ENCODE data around the gene PI16. TPM values are rescaled to one million over a fixed set of nuclear protein-coding genes. Genes with fewer than 3 reads are reported as not detected.

Gene PI16
- 0.07 TPM in 1 of 2 replicates, not detected in the other for total RNA-seq (2014; rRNA removed; shearing (Covaris generic); ENCODE audit: low replicate concordance)

- Histone ChIP-seq H3K79me2 (ENCODE audit: low read length) (no peaks in the 10 kb centered on the region), H3K36me3 (ENCODE audit: insufficient read depth, low read length) (no peaks in the 10 kb centered on the region), H3K4me1 (ENCODE audit: low read length) (no peaks in the 10 kb centered on the region), H3K9me3 (ENCODE audit: low read length) (no peaks in the 10 kb centered on the region), H3K4me3 (ENCODE audit: low read length) (no peak within 1 kb of the TSS), H2AFZ (ENCODE audit: low read length) (no peak within 1 kb of the TSS), H3K27me3 (ENCODE audit: low read length) (no peaks in the 10 kb centered on the region), H3K27ac (ENCODE audit: low read length) (no peak within 1 kb of the TSS), H3K9me2 (replicated peaks; ENCODE audit: insufficient read depth, low read length) (no peaks in the 10 kb centered on the region), H3K9ac (ENCODE audit: low read length) (no peak within 1 kb of the TSS), H4K20me1 (ENCODE audit: insufficient read depth, low read depth, low read length) (no peaks in the 10 kb centered on the region), H3K4me2 (ENCODE audit: low read depth, low read length, poor library complexity, severe bottlenecking) (no peak within 1 kb of the TSS)
- no peak for DNase-seq
Observed at GRCh38 chr6:36954262-36954931, at the start of gene PI16. TSS of gene PI16 (plus strand) at chr6:36954738. CDS start at chr6:36954761, 23 bp downstream.

DNA sequence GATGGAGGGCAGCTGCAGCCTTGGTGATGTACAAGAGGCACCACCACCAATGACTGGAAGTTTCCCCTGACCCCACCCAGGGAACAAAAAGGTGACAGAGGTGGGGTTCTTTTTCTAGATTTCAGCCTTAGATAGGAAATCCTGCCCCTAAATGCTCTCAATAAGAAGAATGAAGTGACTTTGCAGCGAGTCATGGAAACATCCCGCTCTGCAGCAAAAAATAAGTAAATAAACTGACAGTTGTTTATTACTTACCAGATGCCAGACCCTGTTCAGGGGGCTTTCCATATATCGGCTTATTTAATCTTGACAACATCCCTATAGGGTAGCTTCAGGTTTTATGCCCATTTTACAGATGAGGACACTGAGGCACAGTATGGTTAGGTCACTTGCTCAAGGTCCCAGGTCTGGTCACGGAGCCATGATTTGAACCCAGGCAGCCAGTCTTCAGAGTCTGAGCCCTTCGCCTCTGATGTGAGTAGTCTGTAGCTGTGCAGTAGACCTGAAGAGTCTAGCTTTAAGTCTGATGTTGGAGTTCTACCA lies 49.6 kb upstream of the PI16 start:
- Histone ChIP-seq H3K9ac (ENCODE audit: low read length) (no peak overlapping the region), H3K4me1 (ENCODE audit: low read length) (no peaks in the 10 kb centered on the region), H2AFZ (ENCODE audit: low read length) (no peak overlapping the region), H3K27me3 (ENCODE audit: low read length) (no peaks in the 10 kb centered on the region), H4K20me1 (ENCODE audit: insufficient read depth, low read depth, low read length) (no peaks in the 10 kb centered on the region), H3K27ac (ENCODE audit: low read length) (no peak overlapping the region), H3K36me3 (ENCODE audit: insufficient read depth, low read length) (peaks cover 24% of the 10 kb centered on the region), H3K79me2 (ENCODE audit: low read length) (peaks cover 5% of the 10 kb centered on the region; the same call in 1 of the 2 replicates), H3K4me3 (ENCODE audit: low read length) (no peak overlapping the region), H3K4me2 (ENCODE audit: low read depth, low read length, poor library complexity, severe bottlenecking) (no peak overlapping the region), H3K9me2 (replicated peaks; ENCODE audit: insufficient read depth, low read length) (no peaks in the 10 kb centered on the region), H3K9me3 (ENCODE audit: low read length) (no peaks in the 10 kb centered on the region)
- DNase-seq = no peak

DNA sequence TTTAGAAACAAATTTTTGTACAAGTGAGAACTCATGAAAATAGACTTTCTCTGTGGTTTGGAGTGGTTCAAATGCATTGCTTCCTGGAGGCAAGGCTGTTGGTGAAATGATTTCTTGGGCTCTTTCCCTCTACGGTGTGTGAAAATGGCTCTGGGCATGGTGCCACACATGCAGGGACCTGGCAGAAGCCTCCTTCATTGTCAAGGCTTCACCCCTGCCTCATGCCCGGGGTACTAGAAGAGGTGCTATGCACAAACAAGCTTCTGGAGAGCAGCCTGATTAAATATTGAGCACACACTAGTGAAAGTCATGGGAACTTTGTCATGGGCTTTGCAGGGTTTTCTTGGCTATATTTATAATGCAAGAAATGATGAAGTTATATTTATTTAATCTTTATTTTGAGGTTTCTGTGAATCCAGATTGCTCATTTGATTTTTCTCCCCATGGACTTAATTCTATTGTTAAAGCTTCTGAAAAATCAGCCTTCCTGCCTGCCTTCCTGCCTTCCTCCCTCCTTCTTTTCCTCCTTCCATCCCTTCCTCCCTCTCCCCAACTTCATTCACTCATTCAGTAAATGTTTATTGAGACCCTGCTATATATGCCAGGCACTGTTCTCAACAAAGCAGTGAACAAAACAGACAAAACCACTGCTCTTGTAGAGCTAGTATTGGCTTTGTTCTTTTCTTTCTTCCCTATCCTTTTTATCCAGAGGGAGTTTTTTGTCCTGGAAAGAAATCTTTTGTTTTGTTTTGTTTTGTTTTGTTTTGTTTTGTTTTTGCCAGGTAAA lies 47.8 kb upstream of the PI16 start:
- Histone ChIP-seq H3K27ac (ENCODE audit: low read length) (no peak overlapping the region), H3K27me3 (ENCODE audit: low read length) (no peaks in the 10 kb centered on the region), H4K20me1 (ENCODE audit: insufficient read depth, low read depth, low read length) (no peaks in the 10 kb centered on the region), H3K9me2 (replicated peaks; ENCODE audit: insufficient read depth, low read length) (no peaks in the 10 kb centered on the region), H3K9me3 (ENCODE audit: low read length) (no peaks in the 10 kb centered on the region), H3K4me1 (ENCODE audit: low read length) (no peaks in the 10 kb centered on the region), H3K9ac (ENCODE audit: low read length) (no peak overlapping the region), H2AFZ (ENCODE audit: low read length) (no peak overlapping the region), H3K4me3 (ENCODE audit: low read length) (no peak overlapping the region), H3K4me2 (ENCODE audit: low read depth, low read length, poor library complexity, severe bottlenecking) (no peak overlapping the region), H3K79me2 (ENCODE audit: low read length) (peaks cover 5% of the 10 kb centered on the region; the same call in 1 of the 2 replicates), H3K36me3 (ENCODE audit: insufficient read depth, low read length) (peaks cover 24% of the 10 kb centered on the region)
- DNase-seq = no peak

- no peak overlapping the region for H2AFZ ChIP-seq (ENCODE audit: low read length)
- H3K79me2 ChIP-seq (ENCODE audit: low read length) = peaks cover 5% of the 10 kb centered on the region; the same call in 1 of the 2 replicates
- H3K9me2 ChIP-seq (replicated peaks; ENCODE audit: insufficient read depth, low read length) = no peaks in the 10 kb centered on the region
- no peak overlapping the region for H3K9ac ChIP-seq (ENCODE audit: low read length)
- no peak overlapping the region for H3K4me2 ChIP-seq (ENCODE audit: low read depth, low read length, poor library complexity, severe bottlenecking)
- no peak overlapping the region for H3K4me3 ChIP-seq (ENCODE audit: low read length)
- DNase-seq = no peak
- no peaks in the 10 kb centered on the region for H3K9me3 ChIP-seq (ENCODE audit: low read length)
- no peaks in the 10 kb centered on the region for H3K27me3 ChIP-seq (ENCODE audit: low read length)
- no peak overlapping the region for H3K27ac ChIP-seq (ENCODE audit: low read length)
- H4K20me1 ChIP-seq (ENCODE audit: insufficient read depth, low read depth, low read length) = no peaks in the 10 kb centered on the region
- H3K4me1 ChIP-seq (ENCODE audit: low read length) = no peaks in the 10 kb centered on the region
- peaks cover 20% of the 10 kb centered on the region for H3K36me3 ChIP-seq (ENCODE audit: insufficient read depth, low read length)
Observed at GRCh38 chr6:36907781-36908180, 46.8 kb upstream of the PI16 start.

DNA sequence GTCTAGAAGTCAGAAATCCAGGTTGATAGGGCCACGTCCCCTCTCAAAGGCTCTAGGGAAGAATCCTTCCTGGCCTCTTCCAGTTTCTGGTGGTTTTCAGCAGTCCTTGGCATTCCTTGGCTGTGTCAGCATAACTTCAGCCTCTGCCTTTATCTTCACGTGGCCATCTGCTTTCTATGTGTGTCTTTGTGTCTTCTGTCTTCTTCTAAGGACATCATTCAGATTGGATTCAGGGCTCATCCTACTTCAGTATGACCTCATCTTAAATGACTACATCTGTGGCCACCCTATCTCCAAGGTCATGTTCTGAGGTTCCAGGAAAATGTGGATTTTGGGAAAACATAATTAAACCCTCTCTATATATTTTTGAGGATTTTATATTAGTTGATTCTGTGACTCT lies 45.8 kb upstream of the PI16 start:
- no peaks in the 10 kb centered on the region for H4K20me1 ChIP-seq (ENCODE audit: insufficient read depth, low read depth, low read length)
- no peak for DNase-seq
- no peak overlapping the region for H3K9ac ChIP-seq (ENCODE audit: low read length)

GRCh38 chr6:36912030-36912454 lies 42.5 kb upstream of the PI16 start:
- H3K4me3 ChIP-seq (ENCODE audit: low read length) = no peak overlapping the region
- no peak overlapping the region for H3K27ac ChIP-seq (ENCODE audit: low read length)

More for the DNA sequence above, 45.8 kb upstream of the PI16 start:
- Histone ChIP-seq H3K27me3 (ENCODE audit: low read length) (no peaks in the 10 kb centered on the region), H2AFZ (ENCODE audit: low read length) (no peak overlapping the region), H3K9me3 (ENCODE audit: low read length) (no peaks in the 10 kb centered on the region), H3K4me1 (ENCODE audit: low read length) (no peaks in the 10 kb centered on the region), H3K9me2 (replicated peaks; ENCODE audit: insufficient read depth, low read length) (no peaks in the 10 kb centered on the region), H3K4me2 (ENCODE audit: low read depth, low read length, poor library complexity, severe bottlenecking) (no peak overlapping the region), H3K27ac (ENCODE audit: low read length) (no peak overlapping the region), H3K79me2 (ENCODE audit: low read length) (peaks cover 2% of the 10 kb centered on the region; the same call in 1 of the 2 replicates), H3K36me3 (ENCODE audit: insufficient read depth, low read length) (peaks cover 16% of the 10 kb centered on the region), H3K4me3 (ENCODE audit: low read length) (no peak overlapping the region)

DNA sequence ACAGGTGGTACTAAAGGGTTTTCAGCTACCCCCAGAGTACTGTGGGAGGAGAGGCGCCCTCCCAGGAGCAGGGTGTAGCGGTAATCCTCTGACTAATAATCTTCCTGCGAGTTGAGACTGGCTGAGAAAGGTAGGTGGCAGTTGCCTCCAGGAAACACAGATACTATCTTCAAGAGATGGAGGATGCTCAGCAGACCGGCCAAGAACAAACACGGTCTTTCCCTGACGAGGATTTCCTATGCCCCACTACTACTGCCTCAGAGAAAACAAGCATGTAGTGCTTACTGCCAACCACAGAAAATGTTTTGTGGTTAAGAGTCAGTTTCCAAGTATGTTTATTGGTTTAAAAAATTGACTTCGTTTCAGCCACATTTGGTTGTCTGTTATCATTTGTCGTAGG lies 42.0 kb upstream of the PI16 start:
- Histone ChIP-seq H2AFZ (ENCODE audit: low read length) (no peak overlapping the region), H3K9me3 (ENCODE audit: low read length) (no peaks in the 10 kb centered on the region), H3K79me2 (ENCODE audit: low read length) (peaks cover 2% of the 10 kb centered on the region; the same call in 1 of the 2 replicates), H3K27me3 (ENCODE audit: low read length) (no peaks in the 10 kb centered on the region), H4K20me1 (ENCODE audit: insufficient read depth, low read depth, low read length) (no peaks in the 10 kb centered on the region), H3K4me3 (ENCODE audit: low read length) (no peak overlapping the region), H3K9me2 (replicated peaks; ENCODE audit: insufficient read depth, low read length) (no peaks in the 10 kb centered on the region), H3K36me3 (ENCODE audit: insufficient read depth, low read length) (peaks cover 16% of the 10 kb centered on the region; the same call in 1 of the 2 replicates), H3K4me1 (ENCODE audit: low read length) (no peaks in the 10 kb centered on the region), H3K4me2 (ENCODE audit: low read depth, low read length, poor library complexity, severe bottlenecking) (no peak overlapping the region), H3K9ac (ENCODE audit: low read length) (no peak overlapping the region), H3K27ac (ENCODE audit: low read length) (no peak overlapping the region)
- no peak for DNase-seq

More at GRCh38 chr6:36912030-36912454, 42.5 kb upstream of the PI16 start:
- no peak overlapping the region for H3K4me2 ChIP-seq (ENCODE audit: low read depth, low read length, poor library complexity, severe bottlenecking)
- H3K9me3 ChIP-seq (ENCODE audit: low read length) = no peaks in the 10 kb centered on the region
- H2AFZ ChIP-seq (ENCODE audit: low read length) = no peak overlapping the region
- H3K36me3 ChIP-seq (ENCODE audit: insufficient read depth, low read length) = peaks cover 20% of the 10 kb centered on the region; the same call in 1 of the 2 replicates
- no peaks in the 10 kb centered on the region for H4K20me1 ChIP-seq (ENCODE audit: insufficient read depth, low read depth, low read length)
- H3K79me2 ChIP-seq (ENCODE audit: low read length) = peaks cover 2% of the 10 kb centered on the region; the same call in 1 of the 2 replicates
- no peaks in the 10 kb centered on the region for H3K4me1 ChIP-seq (ENCODE audit: low read length)
- no peak overlapping the region for H3K9ac ChIP-seq (ENCODE audit: low read length)
- no peaks in the 10 kb centered on the region for H3K9me2 ChIP-seq (replicated peaks; ENCODE audit: insufficient read depth, low read length)
- no peaks in the 10 kb centered on the region for H3K27me3 ChIP-seq (ENCODE audit: low read length)
- DNase-seq = no peak

DNA sequence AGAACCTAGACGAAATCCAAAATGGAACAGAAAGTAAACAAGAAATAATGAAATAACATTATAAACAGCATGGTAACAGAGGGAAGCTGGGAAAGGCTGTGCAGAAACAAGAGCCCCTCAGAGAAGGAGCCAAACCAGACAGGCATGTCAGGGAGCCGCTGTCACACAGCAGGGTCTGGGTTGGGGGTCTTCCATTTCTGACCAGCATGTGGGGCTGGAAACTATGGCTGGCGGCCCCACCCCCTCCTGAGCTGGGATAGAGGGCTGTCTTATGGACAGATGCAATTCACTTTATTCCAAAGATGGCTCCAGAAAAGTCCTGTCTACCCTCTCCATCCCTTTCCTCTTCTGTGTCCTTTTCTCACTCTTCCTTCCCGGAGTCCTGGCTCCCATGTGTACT lies 41.5 kb upstream of the PI16 start:
- no peaks in the 10 kb centered on the region for H3K27me3 ChIP-seq (ENCODE audit: low read length)
- H3K4me3 ChIP-seq (ENCODE audit: low read length) = no peak overlapping the region
- no peak overlapping the region for H2AFZ ChIP-seq (ENCODE audit: low read length)
- H3K4me2 ChIP-seq (ENCODE audit: low read depth, low read length, poor library complexity, severe bottlenecking) = no peak overlapping the region
- H3K9me2 ChIP-seq (replicated peaks; ENCODE audit: insufficient read depth, low read length) = no peaks in the 10 kb centered on the region
- H3K27ac ChIP-seq (ENCODE audit: low read length) = no peak overlapping the region
- H3K9me3 ChIP-seq (ENCODE audit: low read length) = no peaks in the 10 kb centered on the region
- no peaks in the 10 kb centered on the region for H4K20me1 ChIP-seq (ENCODE audit: insufficient read depth, low read depth, low read length)
- DNase-seq = no peak
- H3K79me2 ChIP-seq (ENCODE audit: low read length) = peaks cover under 1% of the 10 kb centered on the region; the same call in 1 of the 2 replicates
- peaks cover 15% of the 10 kb centered on the region; the same call in 1 of the 2 replicates for H3K36me3 ChIP-seq (ENCODE audit: insufficient read depth, low read length)
- H3K9ac ChIP-seq (ENCODE audit: low read length) = no peak overlapping the region
- H3K4me1 ChIP-seq (ENCODE audit: low read length) = no peaks in the 10 kb centered on the region

Measured in Karpas-422 (cell line).